Osteocyte (in vitro differentiated cells): ENCODE measurements around the gene PDIA5. TPM values are rescaled to one million over a fixed set of nuclear protein-coding genes. Genes with fewer than 3 reads are reported as not detected.

Experiments used
- DNase-seq: peaks from one replicate; pipeline ENCODE4 v3.0.0; 2021; ENCODE audit warnings: mixed read lengths; ENCODE audit not compliant: unreplicated experiment; ENCODE audit errors: extremely low spot score
- H3K27ac Mint-ChIP-seq: one replicate; pipeline ENCODE4 v1.8.0; 2021; ENCODE audit warnings: mild to moderate bottlenecking, mixed read lengths; ENCODE audit not compliant: unreplicated experiment
- H3K27me3 Mint-ChIP-seq: one replicate; pipeline ENCODE4 v1.8.0; 2021; ENCODE audit warnings: mixed read lengths; ENCODE audit not compliant: unreplicated experiment
- H3K36me3 Mint-ChIP-seq: one replicate; pipeline ENCODE4 v1.8.0; 2021; ENCODE audit warnings: mixed read lengths; ENCODE audit not compliant: unreplicated experiment
- H3K4me1 Mint-ChIP-seq: one replicate; pipeline ENCODE4 v1.8.0; 2021; ENCODE audit warnings: mixed read lengths; ENCODE audit not compliant: unreplicated experiment
- H3K4me3 Mint-ChIP-seq: one replicate; pipeline ENCODE4 v1.8.0; 2021; ENCODE audit warnings: mild to moderate bottlenecking, moderate library complexity, mixed read lengths; ENCODE audit not compliant: unreplicated experiment
- H3K9me3 Mint-ChIP-seq: one replicate; pipeline ENCODE4 v1.8.0; 2021; ENCODE audit warnings: mixed read lengths; ENCODE audit not compliant: unreplicated experiment
- CTCF ChIP-seq: fragments of 200-600 bp; sonication (generic); IDR thresholded peaks from 2 replicates; pipeline ENCODE4 v1.5.0; 2021; ENCODE audit warnings: antibody characterized with exemption, mild to moderate bottlenecking, moderate library complexity
- total RNA-seq: library from RNA; stranded (reverse); gene quantifications from 2 replicates; pipeline ENCODE4 v1.2.1, GENCODE V29; 2021

The PDIA5 gene
- total RNA-seq, 1 donor from 2014 or later: 35.5 TPM

DNA sequence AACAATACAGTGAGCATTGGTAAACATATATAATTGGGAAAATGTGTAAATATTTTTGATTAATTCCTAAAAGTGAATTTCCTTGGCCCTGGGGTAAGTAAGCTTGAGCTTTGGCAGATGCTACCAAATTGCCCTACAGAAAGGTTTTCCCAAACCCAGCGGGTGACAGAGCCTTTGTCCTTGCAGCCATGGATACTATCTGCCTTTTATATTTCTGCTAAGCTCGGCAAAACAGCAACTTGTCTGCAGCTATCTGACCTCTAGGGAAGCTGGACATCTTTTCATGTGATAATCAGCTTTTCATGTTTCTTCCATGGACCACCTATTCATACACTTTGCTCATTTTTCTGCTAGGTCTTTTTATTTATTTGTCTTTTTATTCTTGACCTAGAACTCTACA, 70.2 kb downstream of the PDIA5 start:
- H3K36me3 Mint-ChIP-seq: peaks cover 22% of the 10 kb centered on the region
- no peaks in the 10 kb centered on the region for H3K27me3 Mint-ChIP-seq
- no peaks in the 10 kb centered on the region for H3K9me3 Mint-ChIP-seq
- TF ChIP-seq CTCF: no peak
- no peak overlapping the region for H3K4me3 Mint-ChIP-seq
- H3K27ac Mint-ChIP-seq: no peak overlapping the region
- H3K4me1 Mint-ChIP-seq: no peaks in the 10 kb centered on the region
- DNase-seq: no peak

DNA sequence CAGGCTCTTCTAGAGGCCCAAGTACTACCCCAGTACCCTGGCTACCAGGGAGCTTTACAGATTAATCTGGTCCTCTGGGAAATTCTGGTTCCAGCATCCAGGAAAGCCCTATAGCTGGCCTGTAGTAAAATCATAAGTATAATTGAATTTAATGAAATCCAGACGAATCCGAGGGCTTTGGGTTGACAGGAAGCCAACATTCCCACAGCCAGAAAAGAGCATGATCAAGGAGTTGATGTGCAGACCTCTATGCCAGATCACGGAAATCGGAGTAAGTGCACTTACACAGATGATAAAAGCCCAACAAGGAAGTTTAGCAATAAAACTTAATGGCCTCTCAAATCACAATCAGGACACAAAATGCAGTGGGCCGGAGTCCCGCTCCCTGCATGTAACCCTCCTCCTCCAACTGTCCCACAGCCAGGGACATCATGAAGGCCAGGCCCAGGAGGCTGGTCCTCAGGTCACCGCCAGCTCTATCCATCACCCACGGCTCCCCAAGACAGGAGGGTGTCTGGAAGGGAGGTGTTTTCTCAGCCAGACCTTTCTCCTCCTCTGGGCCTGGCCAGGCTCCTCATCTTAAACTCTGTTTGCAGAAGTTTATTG, 72.1 kb downstream of the PDIA5 start:
- H3K9me3 Mint-ChIP-seq: no peaks in the 10 kb centered on the region
- DNase-seq: no peak
- no peak for TF ChIP-seq CTCF
- peaks cover 6% of the 10 kb centered on the region for H3K4me1 Mint-ChIP-seq
- no peaks in the 10 kb centered on the region for H3K27me3 Mint-ChIP-seq
- H3K27ac Mint-ChIP-seq: no peak overlapping the region
- no peak overlapping the region for H3K4me3 Mint-ChIP-seq
- H3K36me3 Mint-ChIP-seq: peaks cover 23% of the 10 kb centered on the region

GRCh38 chr3:123139522-123139921, 72.7 kb downstream of the PDIA5 start:
- H3K36me3 Mint-ChIP-seq: peaks cover 25% of the 10 kb centered on the region
- H3K4me3 Mint-ChIP-seq: no peak overlapping the region
- no peaks in the 10 kb centered on the region for H3K27me3 Mint-ChIP-seq
- H3K4me1 Mint-ChIP-seq: peaks cover 10% of the 10 kb centered on the region
- no peaks in the 10 kb centered on the region for H3K9me3 Mint-ChIP-seq
- H3K27ac Mint-ChIP-seq: no peak overlapping the region
- no peak for TF ChIP-seq CTCF
- DNase-seq: no peak

GRCh38 chr3:123140550-123140949, 73.7 kb downstream of the PDIA5 start:
- H3K4me3 Mint-ChIP-seq: no peak overlapping the region

GRCh38 chr3:123141276-123141675, 74.5 kb downstream of the PDIA5 start:
- peaks cover 32% of the 10 kb centered on the region for H3K36me3 Mint-ChIP-seq
- no peak overlapping the region for H3K4me3 Mint-ChIP-seq
- no peak for TF ChIP-seq CTCF
- no peak for DNase-seq
- H3K4me1 Mint-ChIP-seq: peaks cover 10% of the 10 kb centered on the region
- no peaks in the 10 kb centered on the region for H3K9me3 Mint-ChIP-seq
- H3K27me3 Mint-ChIP-seq: no peaks in the 10 kb centered on the region
- H3K27ac Mint-ChIP-seq: no peak overlapping the region

More at GRCh38 chr3:123140550-123140949, 73.7 kb downstream of the PDIA5 start:
- Mint-ChIP-seq H3K27ac (no peak overlapping the region), H3K36me3 (peaks cover 25% of the 10 kb centered on the region), H3K27me3 (no peaks in the 10 kb centered on the region), H3K9me3 (no peaks in the 10 kb centered on the region), H3K4me1 (peaks cover 10% of the 10 kb centered on the region)
- DNase-seq: no peak
- TF ChIP-seq CTCF: no peak
